GM18511 (cell line): Measurements from ENCODE around the gene CDH11.

Experiments
- ATAC-seq: cut with Tn5 transposase; IDR thresholded peaks from one replicate; pipeline ENCODE4 v1.9.1; 2021; ENCODE audit warnings: mild to moderate bottlenecking, moderate library complexity; ENCODE audit not compliant: unreplicated experiment

Gene CDH11

GRCh38 chr16:65117811-65118448 is 3.9 kb downstream of the CDH11 start:
- ATAC-seq, result peak; percentile 85

DNA sequence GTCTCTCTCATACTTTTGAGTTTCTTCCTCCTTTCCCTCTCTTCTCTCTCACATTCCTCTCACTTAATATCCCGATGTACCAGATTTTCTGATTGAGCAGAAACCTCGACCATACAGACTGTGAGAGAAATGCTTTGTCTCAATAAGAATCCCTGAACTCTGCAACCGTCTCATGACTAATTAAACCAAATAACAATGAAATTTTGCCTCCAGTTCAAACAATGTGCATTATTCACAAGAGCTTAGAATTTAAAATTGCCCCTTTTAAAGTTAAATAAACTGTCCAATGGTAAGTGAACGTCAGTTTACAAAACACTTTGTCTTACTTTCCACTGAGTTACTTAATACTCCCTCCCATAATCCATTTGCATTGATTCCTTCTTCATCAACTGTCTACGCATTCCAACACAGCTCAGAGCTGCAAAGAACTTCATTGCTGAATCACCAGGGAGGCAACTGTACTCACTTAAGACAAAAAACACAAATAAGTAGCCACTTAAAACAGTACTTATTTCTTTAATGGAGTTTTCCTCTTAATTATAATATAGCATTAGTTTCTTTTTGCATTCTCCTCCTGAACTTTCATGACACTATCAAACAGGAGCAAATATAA is 4.9 kb downstream of the CDH11 start:
- no peak for ATAC-seq

DNA sequence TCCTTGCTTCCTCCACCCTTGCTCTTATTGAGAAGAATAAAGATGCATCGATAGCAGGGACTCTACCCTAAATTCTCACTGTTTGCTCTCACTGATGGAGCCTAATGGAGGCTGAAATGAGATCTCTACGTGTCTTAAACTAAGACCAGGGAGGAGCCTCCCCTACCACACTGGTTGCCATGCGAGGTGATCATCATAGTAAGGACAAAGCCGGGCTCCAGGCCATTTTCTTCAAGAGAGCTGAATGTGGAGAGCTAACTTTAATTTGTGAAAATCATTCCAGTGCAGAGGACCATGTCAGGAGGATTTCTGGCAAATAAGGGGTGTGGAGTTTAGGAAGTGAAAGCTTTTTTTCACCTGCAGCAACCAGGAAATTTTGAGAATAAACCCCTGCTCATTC is 5.6 kb downstream of the CDH11 start:
- ATAC-seq, result no peak

- no peak for ATAC-seq
Observed at GRCh38 chr16:65114527-65114926, 7.3 kb downstream of the CDH11 start.

GRCh38 chr16:65113441-65113840 is 8.4 kb downstream of the CDH11 start:
- no peak for ATAC-seq

- no peak for ATAC-seq
Observed at GRCh38 chr16:65111306-65111705, 10.6 kb downstream of the CDH11 start.

DNA sequence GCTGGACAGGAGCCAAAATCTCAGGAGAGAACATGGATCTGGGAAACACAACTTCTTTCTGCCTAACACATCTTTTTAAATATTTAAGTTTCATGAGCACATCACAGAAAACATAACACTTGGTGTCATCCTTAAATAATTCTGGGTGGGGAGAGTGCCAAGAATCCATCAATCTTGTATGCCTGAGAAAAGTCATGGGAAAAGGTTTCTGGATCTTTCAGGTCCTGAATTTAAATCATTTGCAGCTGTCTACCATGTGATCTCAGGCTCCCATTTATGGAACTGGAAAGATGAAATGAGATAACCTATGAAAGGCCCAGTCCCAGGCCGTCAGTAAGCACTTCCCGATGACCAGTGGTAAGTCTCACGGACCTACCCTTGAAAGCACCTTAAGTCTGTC is 15.1 kb downstream of the CDH11 start:
- ATAC-seq, result no peak

DNA sequence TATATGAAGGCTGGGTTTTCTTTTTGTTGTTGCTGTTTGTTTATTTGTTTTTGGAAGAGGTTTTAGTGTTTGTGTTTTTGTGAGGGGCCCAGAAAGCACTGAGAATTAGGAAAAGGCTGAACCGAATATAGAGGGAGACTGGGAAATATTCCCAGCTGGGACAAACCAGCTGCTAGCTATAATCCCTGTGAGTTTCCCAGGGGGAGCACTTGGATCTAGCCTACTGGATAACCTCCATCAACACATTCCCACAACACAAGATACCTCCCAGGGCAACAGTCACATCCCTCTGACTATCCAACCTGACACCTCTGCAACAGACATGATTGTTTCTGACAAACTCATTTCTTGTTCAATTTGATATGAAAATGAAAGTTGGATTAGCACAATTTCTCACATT is 16.7 kb downstream of the CDH11 start:
- no peak for ATAC-seq

DNA sequence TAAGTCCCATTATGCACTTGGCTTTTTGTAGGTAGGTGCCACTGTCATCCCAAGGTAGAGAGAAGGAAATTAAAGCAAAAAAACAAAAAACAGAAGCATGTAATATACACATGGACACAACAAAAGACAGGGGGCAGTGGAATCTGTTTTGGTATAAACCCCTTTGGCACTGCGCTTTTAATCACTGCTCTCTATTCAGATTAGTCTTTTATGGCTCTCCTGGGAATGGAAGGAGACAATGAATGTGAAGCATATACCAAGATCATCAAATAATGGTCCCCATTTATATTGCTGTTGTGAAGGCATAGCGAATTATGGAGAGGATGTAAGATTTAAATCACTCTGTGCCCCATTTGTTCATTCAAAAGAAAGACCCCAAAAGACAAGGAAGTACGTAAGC is 17.4 kb downstream of the CDH11 start:
- no peak for ATAC-seq

DNA sequence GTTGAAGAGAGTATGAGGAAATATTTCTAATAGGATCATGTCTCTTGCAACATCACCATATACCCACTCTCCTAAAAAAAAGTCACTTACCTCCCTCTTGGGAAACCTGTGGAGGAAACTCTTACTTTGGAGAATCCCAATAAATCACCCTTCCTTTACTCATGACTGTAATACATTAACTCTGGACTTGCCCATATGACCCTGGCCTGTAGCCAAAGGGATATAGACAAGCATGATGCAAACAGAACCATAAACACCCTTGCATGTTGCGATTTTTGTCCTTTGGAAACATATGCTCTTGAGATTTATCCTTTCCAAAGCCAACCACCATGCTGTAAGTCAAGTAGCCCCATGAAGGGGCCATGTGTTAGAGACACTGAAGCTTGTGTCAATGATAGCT is 19.5 kb downstream of the CDH11 start:
- no peak for ATAC-seq

- no peak for ATAC-seq
Observed at GRCh38 chr16:65101009-65101408, 20.9 kb downstream of the CDH11 start.

GRCh38 chr16:65099607-65100006 is 22.3 kb downstream of the CDH11 start:
- ATAC-seq, result no peak

DNA sequence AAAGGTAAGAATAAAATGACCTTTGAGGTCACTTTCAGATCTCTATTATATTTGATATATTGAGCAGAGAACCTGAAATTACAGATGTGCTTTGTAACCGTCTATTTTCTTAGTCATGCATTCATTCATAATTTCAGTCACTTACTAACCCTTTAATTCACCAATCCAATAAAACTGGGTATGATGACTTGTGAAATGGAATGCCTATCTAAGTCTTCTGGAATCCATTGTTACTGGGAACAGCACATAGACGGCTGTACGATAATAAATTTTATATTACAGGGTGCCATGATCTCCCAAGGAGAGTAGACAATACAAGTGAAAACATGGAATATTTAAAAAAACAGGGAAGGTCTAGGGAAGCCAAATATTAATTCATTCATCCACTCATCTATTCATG is 22.9 kb downstream of the CDH11 start:
- ATAC-seq, result no peak

DNA sequence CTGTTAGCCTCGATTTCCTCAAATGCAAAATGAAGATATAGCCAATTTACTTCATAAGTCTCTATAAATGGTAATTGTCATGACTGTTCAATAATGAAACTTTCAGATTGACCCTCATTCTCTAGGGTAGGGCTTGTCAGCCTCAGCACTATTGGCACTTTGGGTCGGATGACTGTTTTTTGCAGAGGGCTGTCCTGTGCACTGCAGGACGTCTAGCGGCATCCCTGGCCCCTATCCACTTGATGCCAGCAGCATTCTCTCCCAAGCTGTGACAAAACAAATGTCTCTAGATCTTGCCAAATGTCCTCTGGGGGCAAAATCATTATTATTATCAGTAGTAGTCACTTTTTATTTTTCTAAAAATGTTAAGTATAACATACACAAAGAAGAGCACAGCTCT is 24.6 kb downstream of the CDH11 start:
- ATAC-seq, result no peak

DNA sequence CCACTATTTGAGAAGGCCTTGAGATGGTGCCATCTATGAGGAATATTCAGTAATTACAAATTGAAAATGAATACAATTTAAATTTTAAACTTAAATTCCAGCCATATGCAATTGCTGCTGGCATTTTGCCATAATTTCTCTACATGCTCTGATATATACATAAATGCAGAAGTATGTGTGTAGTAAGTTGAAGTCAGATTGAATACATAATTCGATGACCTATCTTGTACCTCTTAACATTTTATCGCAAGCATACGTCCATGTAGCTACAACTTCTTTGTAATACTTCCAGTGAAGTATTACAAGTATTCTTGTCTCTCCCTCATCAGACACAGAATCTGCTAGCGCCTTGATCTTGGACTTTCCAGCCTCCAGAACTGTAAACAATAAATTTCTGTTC is 26.0 kb downstream of the CDH11 start:
- ATAC-seq, result no peak

DNA sequence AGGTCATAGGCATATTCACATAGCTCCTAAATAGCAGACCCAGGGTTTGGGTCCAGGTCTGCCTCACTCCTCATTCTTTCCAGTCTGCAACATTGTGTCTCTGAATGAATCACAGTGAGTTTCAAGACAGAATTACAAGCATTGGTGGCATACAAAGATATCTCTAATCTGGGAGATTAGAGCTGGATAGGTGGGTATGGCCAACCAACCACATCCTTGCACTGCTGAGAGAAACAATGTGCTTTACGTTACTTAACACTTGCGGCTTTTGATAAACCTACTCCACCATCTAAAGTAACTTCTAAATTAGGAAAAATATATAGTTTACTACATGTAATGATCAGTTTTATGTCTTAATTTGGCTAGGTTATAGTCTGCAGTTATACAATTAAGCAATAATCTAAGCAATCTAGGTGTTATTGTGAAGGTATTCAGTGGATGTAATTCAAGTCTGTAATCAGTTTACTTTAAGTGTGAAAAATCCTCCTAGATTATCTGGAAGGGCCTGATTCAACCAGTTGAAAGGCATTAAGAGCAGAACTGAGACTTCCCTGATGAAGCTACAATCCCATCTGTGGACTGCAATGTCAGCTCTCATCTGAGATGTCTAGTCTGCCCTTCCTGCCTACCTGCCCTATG is 26.7 kb downstream of the CDH11 start:
- ATAC-seq, result no peak

DNA sequence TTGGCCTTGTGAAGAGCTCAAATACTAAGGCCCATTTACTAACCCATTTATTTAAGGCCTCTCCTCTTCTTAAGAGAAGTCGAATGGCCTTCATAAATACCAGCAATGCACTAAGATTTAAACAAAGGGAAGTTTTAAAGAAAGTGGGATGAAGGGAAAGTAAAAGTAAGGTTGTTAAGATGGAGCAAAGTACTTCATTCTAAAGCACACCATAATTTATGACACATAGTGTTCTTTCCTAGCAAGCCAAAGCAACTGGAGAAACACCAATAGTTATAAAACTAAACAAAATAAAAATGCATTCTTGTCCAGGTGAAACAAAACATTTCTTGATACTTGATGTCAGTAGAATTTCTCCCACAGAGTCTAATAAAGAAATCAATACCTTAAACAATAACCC is 27.9 kb downstream of the CDH11 start:
- no peak for ATAC-seq

DNA sequence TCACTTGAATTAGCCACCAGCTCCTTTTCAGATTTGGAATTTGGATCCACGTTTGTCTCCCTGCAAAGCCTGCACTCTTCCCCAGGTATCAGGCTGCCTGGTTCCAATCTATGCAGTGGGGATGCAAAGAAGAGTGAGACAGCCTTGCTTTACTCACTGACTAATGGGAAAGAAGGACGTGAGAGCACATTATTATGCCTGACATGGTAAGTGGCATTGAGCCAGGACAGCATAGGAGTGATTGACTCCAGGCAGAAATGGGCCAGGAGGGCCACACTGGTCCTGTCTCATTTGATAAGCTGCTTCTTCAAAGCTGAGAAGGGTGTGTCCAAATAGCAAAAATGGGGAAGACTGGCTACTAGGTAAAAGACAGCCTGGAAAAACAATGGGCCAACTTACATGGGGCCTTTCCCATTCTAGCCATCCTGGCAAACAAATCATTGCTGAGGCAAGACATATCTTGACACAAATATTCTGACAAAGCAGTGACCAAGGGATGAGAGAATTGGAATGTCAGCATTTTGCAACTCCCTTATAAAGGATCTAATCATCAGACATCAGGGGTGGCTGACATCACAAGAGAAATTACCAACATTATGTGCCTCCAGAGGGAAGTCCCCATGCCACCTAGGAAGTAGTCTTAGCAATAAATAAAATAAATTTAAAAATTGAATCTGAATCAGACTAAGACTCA is 38.6 kb downstream of the CDH11 start:
- no peak for ATAC-seq

- no peak for ATAC-seq
Observed at GRCh38 chr16:65079549-65079948, 42.3 kb downstream of the CDH11 start.

- ATAC-seq, result no peak
Observed at GRCh38 chr16:65077181-65077580, 44.7 kb downstream of the CDH11 start.

DNA sequence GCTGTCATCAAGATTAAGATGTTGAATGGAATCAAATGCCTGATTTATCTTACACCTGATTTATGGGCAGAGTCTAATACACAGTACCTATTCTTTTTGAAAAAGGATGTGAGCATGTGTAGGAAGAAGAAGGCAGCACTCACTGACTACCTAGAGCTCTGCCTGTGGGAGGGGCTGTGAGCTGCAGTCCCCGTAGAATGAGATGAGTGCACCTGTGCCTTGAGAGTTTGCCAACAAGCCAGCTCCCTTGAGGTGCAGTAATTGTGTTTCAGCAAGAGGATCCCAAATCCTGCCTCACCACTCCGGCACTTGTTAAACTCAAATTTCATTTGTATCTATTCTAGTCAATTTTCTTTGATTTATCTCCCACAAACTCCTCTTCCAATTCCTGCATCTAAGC is 46.0 kb downstream of the CDH11 start:
- ATAC-seq, result no peak
